KMS-11 (cell line): Measurements from ENCODE around the gene FYN.
A peak's percentile ranks its signal among the peaks of the same experiment; 100 is the strongest.

ENCODE experiments used
- H2AFZ ChIP-seq: fragments of 200-600 bp; sonication (generic); 2 replicates; pipeline ENCODE4 v1.6.1; 2016; ENCODE audit warnings: antibody characterized with exemption, mixed run types, low read depth
- H3K27ac ChIP-seq: fragments of 200-600 bp; sonication (generic); 2 replicates; pipeline ENCODE4 v1.6.1; 2016; ENCODE audit warnings: mild to moderate bottlenecking, mixed run types
- H3K27me3 ChIP-seq: fragments of 200-600 bp; sonication (generic); 2 replicates; pipeline ENCODE4 v1.6.1; 2017; ENCODE audit warnings: mild to moderate bottlenecking, low read depth, mixed run types, moderate library complexity; ENCODE audit not compliant: insufficient read depth
- H3K36me3 ChIP-seq: fragments of 200-600 bp; sonication (generic); 2 replicates; pipeline ENCODE4 v1.6.1; 2017; ENCODE audit warnings: mild to moderate bottlenecking, mixed run types; ENCODE audit not compliant: insufficient read depth
- H3K4me1 ChIP-seq: fragments of 200-600 bp; sonication (generic); 2 replicates; pipeline ENCODE4 v1.6.1; 2016; ENCODE audit warnings: mild to moderate bottlenecking, low read depth, mixed run types; ENCODE audit not compliant: poor library complexity, severe bottlenecking
- H3K4me2 ChIP-seq: fragments of 200-600 bp; sonication (generic); 2 replicates; pipeline ENCODE4 v1.7.0; 2016; ENCODE audit warnings: mild to moderate bottlenecking, mixed run types
- H3K4me3 ChIP-seq: fragments of 200-600 bp; sonication (generic); IDR thresholded peaks from 2 replicates; pipeline ENCODE4 v1.6.1; 2017; ENCODE audit warnings: low read depth, low read length, mixed read lengths; ENCODE audit not compliant: insufficient read depth
- H3K79me2 ChIP-seq: fragments of 200-600 bp; sonication (generic); 2 replicates; pipeline ENCODE4 v1.6.1; 2016; ENCODE audit warnings: low read depth, mixed run types; ENCODE audit not compliant: insufficient read depth
- H3K9ac ChIP-seq: fragments of 200-600 bp; sonication (generic); 2 replicates; pipeline ENCODE4 v1.6.1; 2016; ENCODE audit warnings: mild to moderate bottlenecking, mixed run types
- H4K20me1 ChIP-seq: fragments of 200-600 bp; sonication (generic); 2 replicates; pipeline ENCODE4 v1.6.1; 2016; ENCODE audit warnings: mild to moderate bottlenecking, mixed run types; ENCODE audit not compliant: insufficient read depth
- CTCF ChIP-seq: fragments of 200-600 bp; sonication (generic); conservative IDR thresholded peaks from 2 replicates; pipeline ENCODE4 v1.6.1; 2017; ENCODE audit warnings: low read depth, mild to moderate bottlenecking, antibody characterized with exemption, low read length, moderate library complexity, mixed read lengths

The FYN gene

GRCh38 chr6:111724039-111724438, 149.2 kb downstream of the FYN start:
- H3K4me2 ChIP-seq: no peak overlapping the region
- H3K79me2 ChIP-seq: no peaks in the 10 kb centered on the region
- no peak overlapping the region for H2AFZ ChIP-seq
- H3K4me1 ChIP-seq: peaks cover 13% of the 10 kb centered on the region
- H3K4me3 ChIP-seq: no peak overlapping the region
- no peak for TF ChIP-seq CTCF
- no peaks in the 10 kb centered on the region for H3K36me3 ChIP-seq
- no peaks in the 10 kb centered on the region for H4K20me1 ChIP-seq
- H3K27me3 ChIP-seq: no peaks in the 10 kb centered on the region
- no peak overlapping the region for H3K27ac ChIP-seq
- no peak overlapping the region for H3K9ac ChIP-seq

- Histone ChIP-seq H3K4me3 (no peak overlapping the region), H3K36me3 (no peaks in the 10 kb centered on the region), H3K27me3 (no peaks in the 10 kb centered on the region), H3K79me2 (no peaks in the 10 kb centered on the region), H4K20me1 (no peaks in the 10 kb centered on the region), H3K27ac (no peak overlapping the region), H3K4me1 (peaks cover 13% of the 10 kb centered on the region), H3K4me2 (no peak overlapping the region), H2AFZ (no peak overlapping the region), H3K9ac (no peak overlapping the region)
- no peak for TF ChIP-seq CTCF
Measured at GRCh38 chr6:111723412-111723970, 149.8 kb downstream of the FYN start.

GRCh38 chr6:111722179-111722731, 151.0 kb downstream of the FYN start:
- no peak overlapping the region for H3K4me3 ChIP-seq
- peaks cover 13% of the 10 kb centered on the region for H3K4me1 ChIP-seq
- H3K27ac ChIP-seq: no peak overlapping the region
- H3K36me3 ChIP-seq: no peaks in the 10 kb centered on the region
- H3K27me3 ChIP-seq: no peaks in the 10 kb centered on the region
- no peak overlapping the region for H3K4me2 ChIP-seq
- no peaks in the 10 kb centered on the region for H3K79me2 ChIP-seq
- TF ChIP-seq CTCF: no peak
- H4K20me1 ChIP-seq: no peaks in the 10 kb centered on the region
- H2AFZ ChIP-seq: no peak overlapping the region
- H3K9ac ChIP-seq: no peak overlapping the region

GRCh38 chr6:111721753-111722154, 151.5 kb downstream of the FYN start:
- Histone ChIP-seq H3K4me3 (no peak overlapping the region), H3K4me2 (no peak overlapping the region), H3K4me1 (peaks cover 13% of the 10 kb centered on the region), H3K27me3 (no peaks in the 10 kb centered on the region), H3K27ac (no peak overlapping the region), H3K79me2 (no peaks in the 10 kb centered on the region), H3K9ac (no peak overlapping the region), H2AFZ (no peak overlapping the region), H4K20me1 (no peaks in the 10 kb centered on the region), H3K36me3 (no peaks in the 10 kb centered on the region)
- TF ChIP-seq CTCF: peak; percentile 67
